Measurements from ENCODE around the gene COL23A1.

DNA sequence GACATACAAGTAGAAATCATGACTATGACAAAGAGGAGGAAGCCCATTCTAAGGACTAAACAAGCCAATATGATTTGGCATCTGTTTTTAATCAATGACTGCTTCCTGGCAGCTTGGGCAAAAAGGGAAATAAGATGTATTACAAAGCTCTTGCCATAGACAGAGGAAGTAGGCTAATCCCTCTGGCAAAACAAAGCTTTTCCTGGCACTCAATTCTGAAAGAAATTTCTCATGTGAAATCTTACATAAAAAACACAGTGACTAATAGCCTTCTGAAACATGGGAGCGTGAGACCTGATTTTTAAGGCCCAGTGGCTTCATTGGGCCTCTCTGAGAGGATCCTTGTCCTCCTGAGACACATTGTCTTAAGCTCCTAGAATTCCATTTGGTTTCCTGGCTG lies 93.6 kb downstream of the COL23A1 start:
- TF ChIP-seq, protein P1, sequence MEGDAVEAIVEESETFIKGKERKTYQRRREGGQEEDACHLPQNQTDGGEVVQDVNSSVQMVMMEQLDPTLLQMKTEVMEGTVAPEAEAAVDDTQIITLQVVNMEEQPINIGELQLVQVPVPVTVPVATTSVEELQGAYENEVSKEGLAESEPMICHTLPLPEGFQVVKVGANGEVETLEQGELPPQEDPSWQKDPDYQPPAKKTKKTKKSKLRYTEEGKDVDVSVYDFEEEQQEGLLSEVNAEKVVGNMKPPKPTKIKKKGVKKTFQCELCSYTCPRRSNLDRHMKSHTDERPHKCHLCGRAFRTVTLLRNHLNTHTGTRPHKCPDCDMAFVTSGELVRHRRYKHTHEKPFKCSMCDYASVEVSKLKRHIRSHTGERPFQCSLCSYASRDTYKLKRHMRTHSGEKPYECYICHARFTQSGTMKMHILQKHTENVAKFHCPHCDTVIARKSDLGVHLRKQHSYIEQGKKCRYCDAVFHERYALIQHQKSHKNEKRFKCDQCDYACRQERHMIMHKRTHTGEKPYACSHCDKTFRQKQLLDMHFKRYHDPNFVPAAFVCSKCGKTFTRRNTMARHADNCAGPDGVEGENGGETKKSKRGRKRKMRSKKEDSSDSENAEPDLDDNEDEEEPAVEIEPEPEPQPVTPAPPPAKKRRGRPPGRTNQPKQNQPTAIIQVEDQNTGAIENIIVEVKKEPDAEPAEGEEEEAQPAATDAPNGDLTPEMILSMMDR (IDR thresholded peaks at IDR 0.05; ENCODE audit: poor library complexity): no peak
- no peak for TF ChIP-seq EZH2 (IDR thresholded peaks at IDR 0.05; ENCODE audit: borderline replicate concordance)

Data from hepatocyte (in vitro differentiated cells).